ENCODE measurements around the gene ANKFN1. TPM values are rescaled to one million over a fixed set of nuclear protein-coding genes. Genes with fewer than 3 reads are reported as not detected.
A peak's percentile ranks its signal among the peaks of the same experiment; 100 is the strongest.
"Not testable (repeated sequence)": the region's sequence is repeated elsewhere in the genome, so short reads cannot be mapped to it uniquely, and the experiment has no call there.

ANKFN1 gene
- total RNA-seq, 2 experiments from 2014 or later = not detected

DNA sequence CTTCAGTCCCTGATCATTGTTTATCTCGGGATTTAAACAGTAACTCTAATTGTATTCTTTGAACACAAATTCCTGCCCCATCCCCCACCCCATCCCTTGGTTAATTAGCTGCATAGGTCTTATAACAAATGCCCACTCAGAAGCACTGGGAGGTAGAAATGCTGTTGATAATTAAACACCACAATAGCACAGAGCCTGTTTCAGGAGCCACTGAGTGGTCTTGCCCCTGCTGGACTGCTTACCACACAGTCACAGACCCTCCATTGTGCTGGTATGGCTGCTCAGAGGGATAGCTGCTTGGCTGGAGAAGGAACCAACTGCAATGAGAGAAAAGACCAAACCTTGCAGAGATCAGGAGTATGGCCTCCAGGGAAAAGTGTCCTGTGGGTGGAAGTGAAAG lies 214.1 kb downstream of the ANKFN1 start:
- intact Hi-C loops (cut with DNase I, micrococcal nuclease) = no loop called here
- H3K4me1 Mint-ChIP-seq = no peaks in the 10 kb centered on the region
- H3K27ac Mint-ChIP-seq = no peak overlapping the region
- ChIA-PET CTCF (no interaction called here), POLR2A (no interaction called here)
- no peaks in the 10 kb centered on the region for H3K36me3 Mint-ChIP-seq (ENCODE audit: low read depth)
- H3K4me3 Mint-ChIP-seq = no peak overlapping the region
- ATAC-seq = no peak
- DNase-seq = no peak
- no peaks in the 10 kb centered on the region for H3K9me3 Mint-ChIP-seq (ENCODE audit: low read depth)
- H3K27me3 Mint-ChIP-seq = peaks cover 3% of the 10 kb centered on the region

GRCh38 chr17:56373981-56374833 lies 220.9 kb downstream of the ANKFN1 start:
- no peaks in the 10 kb centered on the region for H3K27me3 Mint-ChIP-seq
- no peaks in the 10 kb centered on the region for H3K9me3 Mint-ChIP-seq (ENCODE audit: low read depth)
- H3K36me3 Mint-ChIP-seq (ENCODE audit: low read depth) = no peaks in the 10 kb centered on the region
- intact Hi-C loops (cut with DNase I, micrococcal nuclease) = no loop called here
- H3K4me1 Mint-ChIP-seq = no peaks in the 10 kb centered on the region
- H3K27ac Mint-ChIP-seq = no peak overlapping the region
- no peak for DNase-seq
- H3K4me3 Mint-ChIP-seq = no peak overlapping the region
- ChIA-PET POLR2A (no interaction called here), CTCF (no interaction called here)
- ATAC-seq = no peak

DNA sequence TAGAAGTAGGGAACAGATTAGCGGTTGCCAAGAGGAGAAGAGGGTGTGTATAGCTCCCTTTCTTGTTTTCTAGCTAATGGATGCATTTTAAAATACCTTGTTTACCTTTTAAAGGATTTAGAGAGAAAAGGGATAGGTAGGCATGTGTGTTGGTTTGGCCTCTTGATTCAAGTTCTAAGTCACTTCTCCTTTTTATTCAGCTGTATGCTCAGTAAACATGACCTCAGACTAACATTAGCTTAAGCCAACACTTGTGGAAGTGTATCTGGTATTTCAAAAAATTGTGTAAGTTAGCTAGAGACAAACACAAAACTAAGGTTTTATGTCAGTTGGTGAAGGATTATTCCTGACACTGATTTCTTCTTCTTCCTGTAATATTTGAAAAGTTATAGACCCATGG lies 236.1 kb downstream of the ANKFN1 start:
- CTCF ChIA-PET = no interaction called here

DNA sequence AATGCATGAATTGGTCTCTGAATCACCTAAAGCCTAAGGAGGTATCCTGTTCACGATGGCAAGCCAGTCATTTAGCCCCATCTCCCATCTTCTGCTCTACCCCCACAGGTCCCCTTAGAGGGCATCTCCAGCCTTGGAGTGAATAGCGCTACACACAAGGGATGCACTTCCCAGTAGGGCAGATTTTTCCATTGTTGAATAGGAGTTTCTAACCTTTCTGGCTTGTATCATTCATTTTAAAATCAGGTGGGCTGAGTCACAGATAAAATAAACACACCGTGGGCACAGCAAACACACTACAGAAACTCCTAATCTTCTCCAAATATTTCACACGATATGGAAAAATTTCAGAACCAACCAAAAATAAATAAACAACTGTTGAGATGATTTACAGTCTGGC lies 239.0 kb downstream of the ANKFN1 start:
- no peak overlapping the region for H3K27ac Mint-ChIP-seq
- no peak overlapping the region for H3K4me3 Mint-ChIP-seq
- H3K36me3 Mint-ChIP-seq (ENCODE audit: low read depth) = no peaks in the 10 kb centered on the region
- ChIA-PET POLR2A (no interaction called here), CTCF (no interaction called here)
- no peak for ATAC-seq
- H3K27me3 Mint-ChIP-seq = no peaks in the 10 kb centered on the region
- intact Hi-C loops (cut with DNase I, micrococcal nuclease) = no loop called here
- DNase-seq = no peak
- peaks cover 2% of the 10 kb centered on the region for H3K9me3 Mint-ChIP-seq (ENCODE audit: low read depth)
- no peaks in the 10 kb centered on the region for H3K4me1 Mint-ChIP-seq

More for the DNA sequence above, 236.1 kb downstream of the ANKFN1 start:
- Mint-ChIP-seq H3K9me3 (ENCODE audit: low read depth) (peaks cover 2% of the 10 kb centered on the region), H3K4me3 (no peak overlapping the region), H3K27ac (no peak overlapping the region), H3K4me1 (no peaks in the 10 kb centered on the region), H3K36me3 (ENCODE audit: low read depth) (no peaks in the 10 kb centered on the region), H3K27me3 (no peaks in the 10 kb centered on the region)
- intact Hi-C loops (cut with DNase I, micrococcal nuclease) = no loop called here
- ATAC-seq (no peak), DNase-seq (no peak)
- POLR2A ChIA-PET = no interaction called here

- no peaks in the 10 kb centered on the region for H3K4me1 Mint-ChIP-seq
- H3K36me3 Mint-ChIP-seq (ENCODE audit: low read depth) = no peaks in the 10 kb centered on the region
- no peak for ATAC-seq
- H3K27me3 Mint-ChIP-seq = no peaks in the 10 kb centered on the region
- POLR2A ChIA-PET = no interaction called here
- CTCF ChIA-PET = no interaction called here
- H3K9me3 Mint-ChIP-seq (ENCODE audit: low read depth) = peaks cover 2% of the 10 kb centered on the region
- H3K27ac Mint-ChIP-seq = no peak overlapping the region
- DNase-seq = no peak
- intact Hi-C loops (cut with DNase I, micrococcal nuclease) = no loop called here
- H3K4me3 Mint-ChIP-seq = no peak overlapping the region
Measured at GRCh38 chr17:56393156-56393555, 239.9 kb downstream of the ANKFN1 start.

- no peak for ATAC-seq
Measured at GRCh38 chr17:56395787-56396186, 242.5 kb downstream of the ANKFN1 start.

DNA sequence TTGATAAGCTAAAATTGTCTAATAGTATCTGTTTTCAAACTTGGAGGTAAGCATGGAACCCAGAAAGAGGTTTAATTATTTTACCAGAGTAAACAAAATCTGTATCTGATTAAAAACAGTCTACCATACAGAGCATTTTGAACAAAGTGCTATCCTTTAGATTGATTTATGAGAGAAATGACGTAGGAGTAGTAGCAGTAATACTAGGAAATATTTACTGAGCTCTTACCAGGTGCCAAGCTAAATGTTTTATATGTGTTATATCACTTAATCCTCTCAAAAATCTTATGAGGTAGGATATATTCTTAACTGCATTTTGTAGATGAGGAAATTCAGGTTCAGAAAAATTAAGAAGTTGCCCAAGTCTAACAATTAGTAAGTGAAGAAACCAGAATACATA lies 253.8 kb downstream of the ANKFN1 start:
- intact Hi-C loops (cut with DNase I, micrococcal nuclease) = no loop called here
- H3K27ac Mint-ChIP-seq = no peak overlapping the region
- peaks cover 15% of the 10 kb centered on the region for H3K27me3 Mint-ChIP-seq
- no peak overlapping the region for H3K4me3 Mint-ChIP-seq
- POLR2A ChIA-PET = no interaction called here
- CTCF ChIA-PET = interaction anchor here (0.6 kb wide), 1 partner anchor 191 kb away, joined by 4 read pairs; no protein-coding TSS in a partner anchor
- ATAC-seq (no peak), DNase-seq (no peak)
- H3K9me3 Mint-ChIP-seq (ENCODE audit: low read depth) = no peaks in the 10 kb centered on the region
- H3K36me3 Mint-ChIP-seq (ENCODE audit: low read depth) = no peaks in the 10 kb centered on the region
- no peaks in the 10 kb centered on the region for H3K4me1 Mint-ChIP-seq

More at GRCh38 chr17:56395787-56396186, 242.5 kb downstream of the ANKFN1 start:
- H3K4me3 Mint-ChIP-seq = no peak overlapping the region
- intact Hi-C loops (cut with DNase I, micrococcal nuclease) = no loop called here
- no peaks in the 10 kb centered on the region for H3K9me3 Mint-ChIP-seq (ENCODE audit: low read depth)
- CTCF ChIA-PET = interaction anchor here (0.6 kb wide), 1 partner anchor 850 kb away, joined by 3 read pairs; no protein-coding TSS in a partner anchor
- H3K27ac Mint-ChIP-seq = no peak overlapping the region
- POLR2A ChIA-PET = no interaction called here
- H3K36me3 Mint-ChIP-seq (ENCODE audit: low read depth) = no peaks in the 10 kb centered on the region
- DNase-seq = no peak
- H3K4me1 Mint-ChIP-seq = no peaks in the 10 kb centered on the region
- H3K27me3 Mint-ChIP-seq = no peaks in the 10 kb centered on the region

DNA sequence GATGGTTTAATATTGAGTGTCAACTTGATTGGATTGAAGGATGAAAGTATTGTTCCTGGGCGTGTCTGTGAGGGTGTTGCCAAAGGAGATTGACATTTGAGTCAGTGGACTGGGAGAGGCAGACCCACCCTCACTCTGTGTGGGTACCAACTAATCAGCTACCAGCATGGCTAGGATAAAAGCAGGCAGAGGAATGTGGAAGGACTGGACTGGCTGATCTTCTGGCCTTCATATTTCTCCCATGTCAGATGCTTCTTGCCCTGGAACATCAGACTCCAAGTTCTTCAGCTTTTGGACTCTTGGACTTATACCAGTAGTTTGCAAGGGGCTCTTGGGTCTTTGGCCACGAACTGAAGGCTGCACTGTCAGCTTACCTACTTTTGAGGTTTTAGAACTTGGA lies 259.1 kb downstream of the ANKFN1 start:
- H3K27ac Mint-ChIP-seq; ATAC-seq; H3K36me3 Mint-ChIP-seq (ENCODE audit: low read depth); H3K4me1 Mint-ChIP-seq; intact Hi-C loops (cut with DNase I, micrococcal nuclease); CTCF ChIA-PET; H3K4me3 Mint-ChIP-seq; H3K9me3 Mint-ChIP-seq (ENCODE audit: low read depth); POLR2A ChIA-PET; DNase-seq: not testable (repeated sequence)
- peaks cover 10% of the 10 kb centered on the region for H3K27me3 Mint-ChIP-seq

- Mint-ChIP-seq H3K27ac (no peak overlapping the region), H3K27me3 (peaks cover 10% of the 10 kb centered on the region), H3K4me1 (no peaks in the 10 kb centered on the region), H3K4me3 (no peak overlapping the region), H3K9me3 (ENCODE audit: low read depth) (peaks cover 8% of the 10 kb centered on the region), H3K36me3 (ENCODE audit: low read depth) (peaks cover 2% of the 10 kb centered on the region)
- DNase-seq = no peak
- ChIA-PET POLR2A (no interaction called here), CTCF (interaction anchor here (0.6 to 1.0 kb wide), 2 partner anchors 65 to 862 kb away, joined by 3 to 4 read pairs; no protein-coding TSS in a partner anchor)
- ATAC-seq = no peak
- intact Hi-C loops (cut with DNase I, micrococcal nuclease) = no loop called here
Measured at GRCh38 chr17:56416682-56417351, 263.5 kb downstream of the ANKFN1 start.

GRCh38 chr17:56424005-56424404 lies 270.7 kb downstream of the ANKFN1 start:
- CTCF ChIA-PET = no interaction called here
- DNase-seq (no peak), ATAC-seq (peak; percentile 47)
- H3K4me1 Mint-ChIP-seq = peaks cover 16% of the 10 kb centered on the region
- POLR2A ChIA-PET = interaction anchor here (0.6 kb wide), 1 partner anchor 42 kb away, joined by 3 read pairs; no protein-coding TSS in a partner anchor
- H3K4me3 Mint-ChIP-seq = no peak overlapping the region
- no peaks in the 10 kb centered on the region for H3K9me3 Mint-ChIP-seq (ENCODE audit: low read depth)
- H3K27ac Mint-ChIP-seq = no peak overlapping the region
- peaks cover 4% of the 10 kb centered on the region for H3K27me3 Mint-ChIP-seq
- intact Hi-C loops (cut with DNase I, micrococcal nuclease) = no loop called here
- no peaks in the 10 kb centered on the region for H3K36me3 Mint-ChIP-seq (ENCODE audit: low read depth)

- ATAC-seq = peak; percentile 81
Measured at GRCh38 chr17:56424543-56425044, 271.3 kb downstream of the ANKFN1 start.

DNA sequence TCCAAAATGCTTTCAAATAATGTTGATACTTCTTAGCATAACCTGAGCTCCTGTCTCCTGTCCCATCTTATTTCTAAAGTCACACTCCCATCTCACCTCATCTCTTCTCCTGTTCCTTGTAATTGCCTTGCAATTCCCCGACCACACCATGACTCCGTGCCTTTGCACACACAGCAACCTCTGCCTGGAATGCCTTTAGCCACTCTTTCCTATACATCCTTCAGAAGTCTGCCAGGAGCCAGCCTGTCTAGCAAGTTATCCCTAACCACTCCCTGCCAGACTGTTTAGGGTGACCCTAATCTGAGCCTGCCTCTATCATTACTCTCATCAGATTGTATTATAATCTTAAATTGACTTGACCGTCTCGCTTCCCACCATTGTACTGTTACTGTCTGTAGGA lies 272.2 kb downstream of the ANKFN1 start:
- Mint-ChIP-seq H3K36me3 (ENCODE audit: low read depth) (no peaks in the 10 kb centered on the region), H3K9me3 (ENCODE audit: low read depth) (no peaks in the 10 kb centered on the region), H3K27me3 (peaks cover 4% of the 10 kb centered on the region), H3K4me3 (no peak overlapping the region), H3K27ac (no peak overlapping the region), H3K4me1 (peaks cover 16% of the 10 kb centered on the region)
- ChIA-PET CTCF (no interaction called here), POLR2A (no interaction called here)
- DNase-seq = no peak
- no peak for ATAC-seq
- intact Hi-C loops (cut with DNase I, micrococcal nuclease) = no loop called here

More at GRCh38 chr17:56424543-56425044, 271.3 kb downstream of the ANKFN1 start:
- no peaks in the 10 kb centered on the region for H3K9me3 Mint-ChIP-seq (ENCODE audit: low read depth)
- peaks cover 16% of the 10 kb centered on the region for H3K4me1 Mint-ChIP-seq
- peaks cover 4% of the 10 kb centered on the region for H3K27me3 Mint-ChIP-seq
- ChIA-PET POLR2A (no interaction called here), CTCF (no interaction called here)
- no peaks in the 10 kb centered on the region for H3K36me3 Mint-ChIP-seq (ENCODE audit: low read depth)
- DNase-seq = peak; percentile 5
- intact Hi-C loops (cut with DNase I, micrococcal nuclease) = no loop called here
- H3K27ac Mint-ChIP-seq = no peak overlapping the region
- H3K4me3 Mint-ChIP-seq = no peak overlapping the region
